A673 (cell line): ENCODE data around the gene TNIP1. TPM values are rescaled to one million over a fixed set of nuclear protein-coding genes. Genes with fewer than 3 reads are reported as not detected.
A peak's percentile ranks its signal among the peaks of the same experiment; 100 is the strongest.

Experiments used
- BruUV-seq: library from RNA; stranded (reverse); fragments of 400-500 nt; replicated peaks from 2 replicates; lab custom pipeline; 2021; lab: Mats Ljungman, UMichigan
- CTCF ChIA-PET: fragments of 300-600 bp; sonication (Branson Sonifier 250); formaldehyde crosslinking; loops from one replicate; lab custom pipeline; 2022; ENCODE audit warnings: antibody characterized with exemption; lab: Charles Lee
- POLR2A ChIA-PET: fragments of 300-600 bp; sonication (Branson Sonifier 250); formaldehyde crosslinking; loops from one replicate; lab custom pipeline; 2022; ENCODE audit warnings: antibody characterized with exemption; ENCODE audit not compliant: low non-redundant PET; lab: Charles Lee
- DNase-seq: peaks from one replicate; pipeline ENCODE4 v3.0.0-alpha.2; 2015; ENCODE audit warnings: low spot score
- H3K27ac ChIP-seq: fragments of 200-600 bp; sonication (generic); 2 replicates; pipeline ENCODE4 v1.5.1; 2016; ENCODE audit warnings: mixed run types, low read depth, mild to moderate bottlenecking, mixed read lengths, antibody characterized with exemption, low read length; ENCODE audit not compliant: poor library complexity, severe bottlenecking
- H3K27me3 ChIP-seq: fragments of 200-600 bp; sonication (generic); replicated peaks from 2 replicates; pipeline ENCODE4 v1.6.1; 2017; ENCODE audit warnings: mixed run types, low read depth, mild to moderate bottlenecking, mixed read lengths, antibody characterized with exemption, low read length; ENCODE audit not compliant: insufficient read depth, poor library complexity
- H3K36me3 ChIP-seq: fragments of 200-600 bp; sonication (generic); 2 replicates; pipeline ENCODE4 v1.6.1; 2016; ENCODE audit warnings: mixed run types, mild to moderate bottlenecking, mixed read lengths, antibody characterized with exemption, low read length; ENCODE audit not compliant: insufficient read depth, poor library complexity, severe bottlenecking
- H3K4me1 ChIP-seq: fragments of 200-600 bp; sonication (generic); 2 replicates; pipeline ENCODE4 v1.6.1; 2017; ENCODE audit warnings: mixed run types, mild to moderate bottlenecking, mixed read lengths, antibody characterized with exemption, low read length; ENCODE audit not compliant: insufficient read depth, poor library complexity, severe bottlenecking
- H3K4me3 ChIP-seq: fragments of 200-600 bp; sonication (generic); 2 replicates; pipeline ENCODE4 v1.5.1; 2016; ENCODE audit warnings: low read depth, mixed run types, mild to moderate bottlenecking, mixed read lengths, low read length; ENCODE audit not compliant: poor library complexity, severe bottlenecking
- H3K9me3 ChIP-seq: fragments of 200-600 bp; sonication (generic); 2 replicates; pipeline ENCODE4 v1.6.1; 2016; ENCODE audit warnings: mixed run types, low read depth, mild to moderate bottlenecking, mixed read lengths, antibody characterized with exemption, low read length; ENCODE audit not compliant: poor library complexity, severe bottlenecking
- EZH2 ChIP-seq: fragments of 200-600 bp; sonication (generic); IDR thresholded peaks from 2 replicates; pipeline ENCODE4 v1.6.1; 2017; ENCODE audit warnings: borderline replicate concordance, low read depth, mild to moderate bottlenecking, mixed read lengths, antibody characterized with exemption, low read length; ENCODE audit not compliant: poor library complexity, severe bottlenecking
- intact Hi-C: fragments of 100-400 bp; cut with micrococcal nuclease; formaldehyde crosslinking; loops from one replicate; pipeline ENCODE4 v1.10.0; 2022; ENCODE audit not compliant: unreplicated experiment
- total RNA-seq: library from RNA; stranded (reverse); gene quantifications from 2 replicates; pipeline ENCODE4 v1.2.3, GENCODE V29; 2021
- TF ChIP-seq, protein P1 (sequence below): fragments of 300-800, 200-600 bp; sonication (generic); conservative IDR thresholded peaks from 2 replicates; pipeline ENCODE4 v1.5.1; 2017; ENCODE audit warnings: low read depth, mild to moderate bottlenecking, antibody characterized with exemption, low read length, moderate library complexity, mixed read lengths

Gene TNIP1
- total RNA-seq, 1 experiment from 2014 or later: 33.3 TPM

DNA sequence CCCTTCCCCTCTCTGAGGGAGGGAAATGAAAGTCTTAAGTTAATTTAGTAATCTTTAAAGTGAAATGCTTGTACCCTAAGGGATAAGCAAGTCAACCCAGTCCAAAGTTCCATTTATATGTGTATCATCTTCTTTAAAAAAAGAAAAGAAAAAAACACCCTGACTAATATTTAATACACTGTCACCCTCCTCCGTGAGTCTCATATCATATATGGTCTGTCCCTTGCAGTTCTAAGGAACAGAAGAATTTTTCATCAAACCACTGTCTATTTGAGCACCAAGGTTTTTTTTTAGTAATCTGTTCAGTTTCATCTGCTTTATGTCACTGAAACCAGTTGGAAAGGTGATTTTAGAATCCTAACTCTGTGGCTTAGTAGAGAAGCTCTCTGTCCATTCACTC is 15.2 kb downstream of the TNIP1 start:
- ChIA-PET CTCF (no interaction called here), POLR2A (interaction anchor here (0.6 kb wide), 1 partner anchor 372 kb away, joined by 3 read pairs; no protein-coding TSS in a partner anchor)
- TF ChIP-seq, protein P1, sequence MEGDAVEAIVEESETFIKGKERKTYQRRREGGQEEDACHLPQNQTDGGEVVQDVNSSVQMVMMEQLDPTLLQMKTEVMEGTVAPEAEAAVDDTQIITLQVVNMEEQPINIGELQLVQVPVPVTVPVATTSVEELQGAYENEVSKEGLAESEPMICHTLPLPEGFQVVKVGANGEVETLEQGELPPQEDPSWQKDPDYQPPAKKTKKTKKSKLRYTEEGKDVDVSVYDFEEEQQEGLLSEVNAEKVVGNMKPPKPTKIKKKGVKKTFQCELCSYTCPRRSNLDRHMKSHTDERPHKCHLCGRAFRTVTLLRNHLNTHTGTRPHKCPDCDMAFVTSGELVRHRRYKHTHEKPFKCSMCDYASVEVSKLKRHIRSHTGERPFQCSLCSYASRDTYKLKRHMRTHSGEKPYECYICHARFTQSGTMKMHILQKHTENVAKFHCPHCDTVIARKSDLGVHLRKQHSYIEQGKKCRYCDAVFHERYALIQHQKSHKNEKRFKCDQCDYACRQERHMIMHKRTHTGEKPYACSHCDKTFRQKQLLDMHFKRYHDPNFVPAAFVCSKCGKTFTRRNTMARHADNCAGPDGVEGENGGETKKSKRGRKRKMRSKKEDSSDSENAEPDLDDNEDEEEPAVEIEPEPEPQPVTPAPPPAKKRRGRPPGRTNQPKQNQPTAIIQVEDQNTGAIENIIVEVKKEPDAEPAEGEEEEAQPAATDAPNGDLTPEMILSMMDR: no peak
- TF ChIP-seq EZH2: no peak
- Histone ChIP-seq H3K9me3 (no peaks in the 10 kb centered on the region), H3K27ac (no peak overlapping the region), H3K4me3 (no peak overlapping the region), H3K4me1 (no peaks in the 10 kb centered on the region), H3K27me3 (no peaks in the 10 kb centered on the region), H3K36me3 (no peaks in the 10 kb centered on the region)
- DNase-seq: no peak
- intact Hi-C loops: no loop called here
- BruUV-seq: no TSS peak

GRCh38 chr5:151064916-151065499 is 15.8 kb downstream of the TNIP1 start:
- intact Hi-C loops: no loop called here
- Histone ChIP-seq H3K36me3 (no peaks in the 10 kb centered on the region), H3K4me3 (no peak overlapping the region), H3K27me3 (no peaks in the 10 kb centered on the region), H3K9me3 (no peaks in the 10 kb centered on the region), H3K4me1 (no peaks in the 10 kb centered on the region), H3K27ac (no peak overlapping the region)
- no TSS peak for BruUV-seq
- TF ChIP-seq, protein P1: no peak
- TF ChIP-seq EZH2: no peak
- no peak for DNase-seq
- ChIA-PET CTCF (no interaction called here), POLR2A (interaction anchor here (0.6 kb wide), 1 partner anchor 373 kb away, joined by 3 read pairs; no protein-coding TSS in a partner anchor)

GRCh38 chr5:151063142-151063989 is 17.5 kb downstream of the TNIP1 start:
- H3K27ac ChIP-seq: peak overlapping the region; percentile 40

More at GRCh38 chr5:151063142-151063989, 17.5 kb downstream of the TNIP1 start:
- no peaks in the 10 kb centered on the region for H3K27me3 ChIP-seq
- ChIA-PET POLR2A (no interaction called here), CTCF (no interaction called here)
- no TSS peak for BruUV-seq
- DNase-seq: no peak
- H3K36me3 ChIP-seq: no peaks in the 10 kb centered on the region
- no peaks in the 10 kb centered on the region for H3K4me1 ChIP-seq
- no peaks in the 10 kb centered on the region for H3K9me3 ChIP-seq
- no peak overlapping the region for H3K4me3 ChIP-seq
- intact Hi-C loops: no loop called here
- TF ChIP-seq, protein P1: no peak
- TF ChIP-seq EZH2: no peak
